IMR-90 (cell line): ENCODE data around the gene CELA2B. TPM values are rescaled to one million over a fixed set of nuclear protein-coding genes. Genes with fewer than 3 reads are reported as not detected.

ENCODE experiments used
- ATAC-seq: fragments of 200-7000 bp; cut with Tn5 transposase; 2 replicates; pipeline ENCODE4 v1.9.1; 2020; ENCODE audit warnings: low read depth, mild to moderate bottlenecking, moderate library complexity
- BruUV-seq: library from RNA; stranded (reverse); fragments of 400-500 nt; replicated peaks from 2 replicates; lab custom pipeline; 2021; lab: Mats Ljungman, UMichigan
- CTCF ChIA-PET: fragments of 300-600 bp; formaldehyde crosslinking; extraction: SDS; loops from one replicate; lab custom pipeline; 2021; ENCODE audit warnings: antibody characterized with exemption; lab: Yijun Ruan, JAX
- POLR2A ChIA-PET: fragments of 300-600 bp; sonication (Branson Sonifier 250); formaldehyde crosslinking; loops from one replicate; lab custom pipeline; 2022; ENCODE audit warnings: antibody characterized with exemption; ENCODE audit not compliant: unreplicated experiment; lab: Charles Lee
- DNase-seq: peaks from one replicate; pipeline ENCODE4 v3.0.0; 2013
- H2AFZ ChIP-seq: replicated peaks from 2 replicates; pipeline ENCODE3; 2013; ENCODE audit warnings: low read length, mild to moderate bottlenecking; ENCODE audit not compliant: poor library complexity
- H2AK5ac ChIP-seq: 2 replicates; pipeline ENCODE4 v1.6.1; 2013; ENCODE audit warnings: low read depth, low read length, inconsistent platforms
- H2AK9ac ChIP-seq: replicated peaks from 2 replicates; pipeline ENCODE3; 2013; ENCODE audit warnings: mild to moderate bottlenecking, low read depth, low read length, moderate library complexity; ENCODE audit not compliant: poor library complexity
- H2BK120ac ChIP-seq: 2 replicates; pipeline ENCODE4 v1.6.1; 2013; ENCODE audit warnings: low read depth, low read length, inconsistent platforms
- H2BK15ac ChIP-seq: 3 replicates; pipeline ENCODE4 v1.6.1; 2013; ENCODE audit warnings: low read depth, low read length, inconsistent platforms
- H2BK20ac ChIP-seq: 2 replicates; pipeline ENCODE4 v1.6.1; 2013; ENCODE audit warnings: low read depth, mild to moderate bottlenecking, inconsistent platforms, low read length, moderate library complexity
- H2BK5ac ChIP-seq: 2 replicates; pipeline ENCODE4 v1.6.1; 2013; ENCODE audit warnings: mild to moderate bottlenecking, low read depth, low read length, inconsistent platforms; ENCODE audit not compliant: poor library complexity, severe bottlenecking
- H3K14ac ChIP-seq: replicated peaks from 2 replicates; pipeline ENCODE4 v1.6.1; 2013; ENCODE audit warnings: low read depth, low read length, inconsistent platforms
- H3K18ac ChIP-seq: 2 replicates; pipeline ENCODE4 v1.6.1; 2013; ENCODE audit warnings: low read depth, low read length, control low read depth
- H3K23ac ChIP-seq: 2 replicates; pipeline ENCODE4 v1.6.1; 2013; ENCODE audit warnings: low read depth, low read length, inconsistent platforms
- H3K27ac ChIP-seq: 2 replicates; pipeline ENCODE4 v1.5.1; 2013; ENCODE audit warnings: mild to moderate bottlenecking, control low read depth, low read length; ENCODE audit not compliant: insufficient read depth
- H3K27me3 ChIP-seq: 2 replicates; pipeline ENCODE4 v1.6.1; 2013; ENCODE audit warnings: low read length; ENCODE audit not compliant: control insufficient read depth, insufficient read depth
- H3K36me3 ChIP-seq: 2 replicates; pipeline ENCODE4 v1.6.1; 2013; ENCODE audit warnings: low read length, mixed read lengths; ENCODE audit not compliant: control insufficient read depth, insufficient read depth
- H3K4ac ChIP-seq: 2 replicates; pipeline ENCODE4 v1.6.1; 2013; ENCODE audit warnings: low read depth, low read length, inconsistent platforms
- H3K4me1 ChIP-seq: 2 replicates; pipeline ENCODE4 v1.6.1; 2013; ENCODE audit warnings: low read length, mixed read lengths; ENCODE audit not compliant: control insufficient read depth, insufficient read depth
- H3K4me2 ChIP-seq: 2 replicates; pipeline ENCODE4 v1.6.1; 2013; ENCODE audit warnings: low read depth, mild to moderate bottlenecking, control low read depth, low read length, moderate library complexity
- H3K4me3 ChIP-seq: 2 replicates; pipeline ENCODE4 v1.5.1; 2013; ENCODE audit warnings: low read depth, mild to moderate bottlenecking, control low read depth, low read length, moderate library complexity; ENCODE audit not compliant: insufficient read depth
- H3K56ac ChIP-seq: 2 replicates; pipeline ENCODE4 v1.6.1; 2013; ENCODE audit warnings: low read length, inconsistent platforms; ENCODE audit not compliant: insufficient read depth; ENCODE audit errors: extremely low read depth
- H3K79me1 ChIP-seq, 2 experiments: 2 replicates each; pipeline ENCODE4 v1.6.1; 2013; ENCODE audit warnings: low read length in 2 of 2, inconsistent platforms in 1 of 2, low read depth in 1 of 2
- H3K9ac ChIP-seq: 2 replicates; pipeline ENCODE4 v1.6.1; 2013; ENCODE audit warnings: low read depth, low read length, control low read depth
- H3K9me1 ChIP-seq: 2 replicates; pipeline ENCODE4 v1.6.1; 2013; ENCODE audit warnings: low read length, inconsistent platforms; ENCODE audit not compliant: insufficient read depth
- H3K9me3 ChIP-seq: 2 replicates; pipeline ENCODE4 v1.6.1; 2013; ENCODE audit warnings: low read length; ENCODE audit not compliant: control insufficient read depth, insufficient read depth
- H4K20me1 ChIP-seq: 2 replicates; pipeline ENCODE4 v1.6.1; 2013; ENCODE audit warnings: low read length, inconsistent platforms; ENCODE audit not compliant: insufficient read depth
- H4K5ac ChIP-seq: 2 replicates; pipeline ENCODE4 v1.6.1; 2013; ENCODE audit warnings: mild to moderate bottlenecking, low read depth, low read length, control low read depth
- H4K8ac ChIP-seq, 2 experiments: 2 replicates each; pipeline ENCODE4 v1.6.1; 2013; ENCODE audit warnings: low read depth in 2 of 2, low read length in 2 of 2, control low read depth in 1 of 2, inconsistent platforms in 1 of 2
- H4K91ac ChIP-seq: 2 replicates; pipeline ENCODE4 v1.6.1; 2013; ENCODE audit warnings: low read depth, low read length, inconsistent platforms; ENCODE audit not compliant: insufficient read depth
- MAZ ChIP-seq: IDR thresholded peaks from 2 replicates; pipeline ENCODE4 v1.6.1; 2012; ENCODE audit warnings: low read depth, mild to moderate bottlenecking, low read length, improper control_type of control experiment, moderate library complexity, borderline replicate concordance
- RCOR1 ChIP-seq: IDR thresholded peaks from 2 replicates; pipeline ENCODE4 v1.6.1; 2012; ENCODE audit warnings: mild to moderate bottlenecking, low read length, improper control_type of control experiment; ENCODE audit not compliant: insufficient replicate concordance
- RFX5 ChIP-seq: IDR thresholded peaks from 2 replicates; pipeline ENCODE4 v1.8.0; 2012; ENCODE audit warnings: low read depth, mild to moderate bottlenecking, low read length, moderate library complexity
- SMC3 ChIP-seq: fragments of 150-350 bp; IDR thresholded peaks from 2 replicates; pipeline ENCODE4 v1.6.1; 2016; ENCODE audit warnings: low read depth, mild to moderate bottlenecking, antibody characterized with exemption, low read length, moderate library complexity
- WGBS, 2 experiments: methylation state at CpG; one replicate each; pipeline versions ENCODE4 v1.1.5 to v1.1.7; 2013; ENCODE audit warnings: missing lambda C conversion rate in 2 of 2; ENCODE audit not compliant: insufficient read length in 1 of 2; ENCODE audit errors: extremely low coverage in 2 of 2; 5-methylcytosine and 5-hydroxymethylcytosine counted together
- dilution Hi-C: fragments of 300-500 bp; cut with HindIII; formaldehyde crosslinking; loops from one replicate; pipeline ENCODE4 v1.14.3; 2018; ENCODE audit warnings: low sequenced_read_pairs; ENCODE audit not compliant: unreplicated experiment
- in situ Hi-C: fragments of 300-500 bp; cut with MboI; formaldehyde crosslinking; loops from 3 replicates; pipeline ENCODE4 v1.14.3; 2019; ENCODE audit warnings: low sequenced_read_pairs, inconsistent platforms, mixed read lengths
- intact Hi-C: fragments of 100-400 bp; cut with micrococcal nuclease; formaldehyde crosslinking; loops from 2 replicates; pipeline ENCODE4 v1.10.0; 2022
- polyA plus RNA-seq, 3 experiments: library from polyadenylated mRNA; depleted of rRNA; stranded (reverse); fragments of >200 nt; gene quantifications; 2 replicates each; pipeline ENCODE4 v1.2.3, GENCODE V29; 2012; ENCODE audit warnings: low replicate concordance in 1 of 3
- total RNA-seq: library from RNA; depleted of rRNA; stranded (reverse); fragments of >200 nt; gene quantifications from 2 replicates; pipeline ENCODE4 v1.2.3, GENCODE V29; 2012

Gene CELA2B
- total and polyA plus RNA-seq, 2 of the 4 experiments (the other 2 are of a cell fraction): not detected

DNA sequence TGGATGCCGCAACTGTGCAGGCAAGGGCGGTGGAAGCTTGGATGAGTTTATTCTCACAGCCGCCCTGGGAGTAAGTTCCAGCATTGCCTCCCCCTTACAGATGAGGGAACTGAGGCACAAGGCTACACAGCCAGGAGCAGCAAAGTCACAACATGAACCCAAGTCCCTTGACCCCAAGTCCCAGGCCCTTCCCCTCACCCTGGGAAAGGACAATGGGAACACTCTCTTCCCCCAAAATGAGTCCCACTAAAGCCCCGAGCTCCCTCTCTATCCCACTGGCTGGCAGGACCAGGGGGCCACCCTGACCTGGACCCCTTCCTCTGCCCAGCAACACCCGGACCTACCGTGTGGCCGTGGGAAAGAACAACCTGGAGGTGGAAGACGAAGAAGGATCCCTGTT, 33.8 kb upstream of the CELA2B start:
- no peak overlapping the region for H2BK20ac ChIP-seq
- WGBS, 2 experiments: no CpG with 5 or more reads among the region's 8 CpGs
- no peaks in the 10 kb centered on the region for H3K9me3 ChIP-seq
- H3K4me2 ChIP-seq: no peak overlapping the region
- no peaks in the 10 kb centered on the region for H3K79me1 ChIP-seq
- in situ Hi-C loops: no loop called here
- POLR2A ChIA-PET: no interaction called here
- no peak overlapping the region for H4K5ac ChIP-seq
- ATAC-seq (no peak), DNase-seq (no peak)
- H3K27me3 ChIP-seq: peaks cover 27% of the 10 kb centered on the region; the same call in 1 of the 2 replicates
- no peaks in the 10 kb centered on the region for H3K36me3 ChIP-seq
- H3K14ac ChIP-seq: no peak overlapping the region
- no peak overlapping the region for H2BK120ac ChIP-seq
- CTCF ChIA-PET: no interaction called here
- H2BK5ac ChIP-seq: no peak overlapping the region
- no peak overlapping the region for H2AK5ac ChIP-seq
- H3K27ac ChIP-seq: no peak overlapping the region
- H4K20me1 ChIP-seq: no peaks in the 10 kb centered on the region
- H3K4me3 ChIP-seq: no peak overlapping the region
- no peak overlapping the region for H3K18ac ChIP-seq
- dilution Hi-C loops: no loop called here
- H3K4me1 ChIP-seq: no peaks in the 10 kb centered on the region
- no peak overlapping the region for H3K56ac ChIP-seq
- H2AK9ac ChIP-seq: no peak overlapping the region
- no peak overlapping the region for H2AFZ ChIP-seq
- H3K9me1 ChIP-seq: no peaks in the 10 kb centered on the region
- no peak overlapping the region for H4K91ac ChIP-seq
- no peak overlapping the region for H3K9ac ChIP-seq
- H2BK15ac ChIP-seq: no peak overlapping the region
- TF ChIP-seq RCOR1: no peak
- TF ChIP-seq RFX5: no peak
- no peak for TF ChIP-seq SMC3
- no peak for TF ChIP-seq MAZ
- no peak overlapping the region for H4K8ac ChIP-seq
- H3K23ac ChIP-seq: no peak overlapping the region
- no TSS peak for BruUV-seq
- intact Hi-C loops: no loop called here
- no peak overlapping the region for H3K4ac ChIP-seq
